HCT116 (cell line): Measurements from ENCODE around the gene BCL6.

ENCODE experiments used
- CTCF ChIP-seq, 3 experiments: fragments of 200-600 bp in 1 of 3; sonication (generic) in 1 of 3; IDR thresholded peaks in 2 of 3; conservative IDR thresholded peaks in 1 of 3; 2 replicates each; pipeline ENCODE4 v1.5.1; 2012 to 2017; ENCODE audit warnings: low read depth in 2 of 3, low read length in 2 of 3, antibody characterized with exemption in 1 of 3, borderline replicate concordance in 1 of 3, control low read depth in 1 of 3, mild to moderate bottlenecking in 1 of 3, mixed read lengths in 1 of 3, mixed run types in 1 of 3, moderate library complexity in 1 of 3; ENCODE audit not compliant: insufficient read depth in 1 of 3
- SIN3A ChIP-seq: IDR thresholded peaks from 2 replicates; pipeline ENCODE4 v1.6.1; 2012; ENCODE audit warnings: low read depth
- ZNF274 ChIP-seq: fragments of 200-500 bp; sonication (Bioruptor generic); IDR thresholded peaks from 2 replicates; pipeline ENCODE4 v1.6.1; 2014; ENCODE audit warnings: mild to moderate bottlenecking, low read depth, low read length, inconsistent platforms

- TF ChIP-seq CTCF (IDR thresholded peaks at IDR 0.05 in 2 of 3, conservative IDR thresholded peaks at IDR 0.05 in 1 of 3; ENCODE audit: borderline replicate concordance in 1 of 3, insufficient read depth in 1 of 3, low read depth in 2 of 3, low read length in 2 of 3), result no peak
- no peak for TF ChIP-seq ZNF274
- no peak for TF ChIP-seq SIN3A
Observed at GRCh38 chr3:187720337-187720670, 25.0 kb downstream of the BCL6 start.
